K562 (cell line): ENCODE results near the gene CTRL. TPM values are rescaled to one million over a fixed set of nuclear protein-coding genes. Genes with fewer than 3 reads are reported as not detected.

Experiments
- ATAC-seq: fragments of 200-7000 bp; cut with Tn5 transposase; 3 replicates; pipeline ENCODE4 v1.9.1; 2020; ENCODE audit warnings: moderate library complexity
- BruUV-seq: library from RNA; stranded (reverse); fragments of 400-500 nt; replicated peaks from 2 replicates; lab custom pipeline; 2021; lab: Mats Ljungman, UMichigan
- CTCF ChIA-PET: fragments of 300-600 bp; formaldehyde crosslinking; extraction: SDS; loops from one replicate; lab custom pipeline; 2021; ENCODE audit warnings: low intra/inter-chr PET ratio; lab: Yijun Ruan, JAX
- POLR2A ChIA-PET: fragments of 300-600, 350-650 bp; sonication (Branson Sonifier 250); formaldehyde crosslinking; extraction: SDS; loops from one replicate; lab custom pipeline; 2021; ENCODE audit warnings: antibody characterized with exemption, inconsistent platforms; lab: Yijun Ruan, JAX
- DNase-seq, 4 experiments: peaks; one replicate each; pipeline versions ENCODE4 v3.0.0 to v3.0.0-alpha.2; 2011 to 2018; ENCODE audit warnings: low spot score in 3 of 4, mixed read lengths in 3 of 4; ENCODE audit errors: extremely low read depth in 1 of 4
- FAIRE-seq: peaks from 2 replicates; lab custom pipeline; 2011; peaks lifted over from hg19 to GRCh38; lab: Jason Lieb, UNC
- H2AFZ ChIP-seq: 2 replicates; pipeline ENCODE4 v1.6.0; 2011; ENCODE audit warnings: low read depth, low read length, control low read depth, inconsistent platforms
- H3K27ac ChIP-seq: fragments of 200-600 bp; 3 replicates; pipeline ENCODE4 v1.8.0; 2011; ENCODE audit warnings: low read depth, mild to moderate bottlenecking, control low read depth, inconsistent platforms, low read length, moderate library complexity, mixed read lengths; ENCODE audit errors: extremely low read depth
- H3K27me3 ChIP-seq, 2 experiments: fragments of 300-600 bp in 1 of 2; 2 replicates in 1 of 2; 3 replicates in 1 of 2; pipeline versions ENCODE4 v1.6.0 to v1.8.0; 2011; ENCODE audit warnings: inconsistent platforms in 2 of 2, low read length in 2 of 2, mild to moderate bottlenecking in 1 of 2, mixed read lengths in 1 of 2, moderate library complexity in 1 of 2; ENCODE audit not compliant: control insufficient read depth in 2 of 2, insufficient read depth in 2 of 2
- H3K36me3 ChIP-seq: fragments of 300-600 bp; 3 replicates; pipeline ENCODE4 v1.8.0; 2011; ENCODE audit warnings: mild to moderate bottlenecking, low read length, inconsistent platforms; ENCODE audit not compliant: control insufficient read depth, insufficient read depth
- H3K4me1 ChIP-seq, 2 experiments: fragments of 200-600 bp in 1 of 2; replicated peaks in 1 of 2; 2 replicates in 1 of 2; 3 replicates in 1 of 2; pipeline versions ENCODE4 v1.5.1 to v1.8.0; 2011; ENCODE audit warnings: inconsistent platforms in 2 of 2, low read length in 2 of 2, mild to moderate bottlenecking in 1 of 2, mixed read lengths in 1 of 2, moderate library complexity in 1 of 2; ENCODE audit not compliant: control insufficient read depth in 2 of 2, insufficient read depth in 2 of 2
- H3K4me2 ChIP-seq: 2 replicates; pipeline ENCODE4 v1.6.1; 2011; ENCODE audit warnings: low read length, control low read depth, inconsistent platforms, mixed read lengths; ENCODE audit not compliant: insufficient read depth
- H3K4me3 ChIP-seq: fragments of 200-600 bp; sonication (generic), shearing (Covaris generic); 2 replicates; pipeline ENCODE4 v1.5.1; 2016; ENCODE audit warnings: control low read depth, inconsistent platforms
- H3K79me2 ChIP-seq: fragments of 200-600 bp; 3 replicates; pipeline ENCODE4 v1.8.0; 2011; ENCODE audit warnings: low read length, inconsistent platforms; ENCODE audit not compliant: control insufficient read depth, insufficient read depth
- H3K9ac ChIP-seq, 2 experiments: 2 replicates each; pipeline versions ENCODE4 v1.6.0 to v1.6.1; 2011; ENCODE audit warnings: low read depth in 2 of 2, low read length in 2 of 2, control low read depth in 1 of 2, inconsistent platforms in 1 of 2, mild to moderate bottlenecking in 1 of 2, mixed read lengths in 1 of 2; ENCODE audit not compliant: insufficient read depth in 1 of 2
- H3K9me1 ChIP-seq: one replicate; pipeline ENCODE4 v1.6.0; 2011; ENCODE audit warnings: inconsistent platforms, mild to moderate bottlenecking, low read length, moderate library complexity; ENCODE audit not compliant: control insufficient read depth, insufficient read depth
- H3K9me3 ChIP-seq: replicated peaks from 2 replicates; pipeline ENCODE4 v1.5.1; 2011; ENCODE audit warnings: low read depth, low read length, inconsistent platforms; ENCODE audit not compliant: control insufficient read depth, insufficient read depth
- H4K20me1 ChIP-seq: replicated peaks from 2 replicates; pipeline ENCODE4 v1.6.1; 2011; ENCODE audit warnings: low read length, inconsistent platforms, mixed read lengths; ENCODE audit not compliant: control insufficient read depth, insufficient read depth
- BMI1 ChIP-seq: fragments of 150-350 bp; IDR thresholded peaks from 2 replicates; pipeline ENCODE4 v1.6.1; 2014; ENCODE audit warnings: low read length
- CBFA2T3 ChIP-seq: fragments of 450-650 bp; IDR thresholded peaks from 2 replicates; pipeline ENCODE4 v1.6.1; 2017
- SP2 ChIP-seq: IDR thresholded peaks from 2 replicates; pipeline ENCODE4 v1.6.1; 2011; ENCODE audit warnings: mild to moderate bottlenecking, low read depth, low read length, moderate library complexity; ENCODE audit not compliant: poor library complexity, severe bottlenecking; ENCODE audit errors: extremely low read depth
- STAG1 ChIP-seq: sonication (generic); formaldehyde crosslinking; IDR thresholded peaks from 2 replicates; pipeline ENCODE4 v1.5.0; 2020; ENCODE audit warnings: missing genetic modification reagents, borderline replicate concordance
- WGBS: fragments of 100-300 bp; shearing (Covaris generic); methylation state at CpG from one replicate; pipeline ENCODE4 v1.1.6; 2016; ENCODE audit warnings: low coverage, mixed read lengths; ENCODE audit not compliant: insufficient coverage; ENCODE audit errors: missing lambda C conversion rate; 5-methylcytosine and 5-hydroxymethylcytosine counted together
- in situ Hi-C: fragments of 300-500 bp; cut with MboI; formaldehyde crosslinking; loops from 4 replicates; pipeline ENCODE4 v1.15.0; 2018; ENCODE audit warnings: inconsistent platforms, mixed read lengths
- intact Hi-C: fragments of 100-400 bp; cut with micrococcal nuclease; formaldehyde crosslinking; loops from 2 replicates; pipeline ENCODE4 v1.14.2; 2022
- polyA plus RNA-seq, 8 experiments: library from polyadenylated mRNA; depleted of rRNA in 4 of 8; stranded (reverse) in 5 of 8; unstranded in 3 of 8; fragments of >200 nt; fragmentation: Nextera tagmentation in 2 of 8; fragmentation: Illumina TruSeq in 1 of 8; extraction: Ambion mirVana in 2 of 8; extraction: Trizol in 1 of 8; gene quantifications; 2 replicates each; pipeline versions ENCODE4 v1.2.1 to v1.2.3, GENCODE V29; 2011 to 2014; ENCODE audit warnings: inconsistent platforms in 1 of 8, missing spikeins in 1 of 8
- total RNA-seq, 7 experiments: library from RNA; depleted of rRNA in 6 of 7; stranded (reverse); fragments of >200 nt in 6 of 7; fragmentation: Illumina TruSeq in 2 of 7; extraction: Trizol in 2 of 7; gene quantifications; 2 replicates each; pipeline versions ENCODE4 v1.2.1 to v1.2.3, GENCODE V29; 2011 to 2021; ENCODE audit warnings: low replicate concordance in 1 of 7
- TF ChIP-seq, protein P1 (sequence below): fragments of 250-450 bp; sonication (Bioruptor Pico); IDR thresholded peaks from 2 replicates; pipeline ENCODE4 v1.8.0; 2021; ENCODE audit warnings: moderate library complexity, mild to moderate bottlenecking, inconsistent platforms

CTRL gene
- total and polyA plus RNA-seq, 9 of the 15 experiments (the other 6 are each of a cell fraction or from before 2014, with no cell fraction given): 1.4 to 5.6 (median 2.5) TPM

- no peak overlapping the region for H2AFZ ChIP-seq
- peak overlapping the region in 1 of 2 experiments; percentile 61; a peak in 1 of 4 replicates for H3K9ac ChIP-seq
- H3K4me3 ChIP-seq: no peak overlapping the region
- no TSS peak for BruUV-seq
- intact Hi-C loops (no loop called here), in situ Hi-C loops (no loop called here)
- POLR2A ChIA-PET: interaction anchor here (0.6 to 1.1 kb wide), 7 partner anchors 14 to 385 kb away, joined by 3 to 4 read pairs (median 3); no protein-coding TSS in a partner anchor
- H3K27ac ChIP-seq: no peak overlapping the region
- DNase-seq: no peak
- no peaks in the 10 kb centered on the region for H4K20me1 ChIP-seq
- CTCF ChIA-PET: no interaction called here
- WGBS: 17% methylated on average over 9 of the region's 9 CpGs
- no peak overlapping the region for H3K4me2 ChIP-seq
- H3K27me3 ChIP-seq: peaks cover 0 to 4% of the 10 kb centered on the region in 2 experiments; a peak in 1 of 5 replicates
- H3K4me1 ChIP-seq: peaks cover 0 to 22% of the 10 kb centered on the region in 2 experiments; a peak in 3 of 5 replicates
- H3K79me2 ChIP-seq: no peaks in the 10 kb centered on the region
- no peak for TF ChIP-seq BMI1
- TF ChIP-seq CBFA2T3: peak; percentile 18; the same call in 1 of the 2 replicates
- TF ChIP-seq, protein P1, sequence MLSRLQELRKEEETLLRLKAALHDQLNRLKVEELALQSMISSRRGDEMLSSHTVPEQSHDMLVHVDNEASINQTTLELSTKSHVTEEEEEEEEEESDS (CRISPR knock-in tag): no peak
- TF ChIP-seq SP2: no peak
- no peak for TF ChIP-seq STAG1
- TF ChIP-seq, all 486 proteins: peak for 1
- no peaks in the 10 kb centered on the region for H3K9me3 ChIP-seq
- FAIRE-seq (no peak), ATAC-seq (peak; percentile 37)
- no peaks in the 10 kb centered on the region for H3K36me3 ChIP-seq
- no peaks in the 10 kb centered on the region for H3K9me1 ChIP-seq
Measured at GRCh38 chr16:67977469-67978227, 46.0 kb upstream of the CTRL start.
